Measurements from ENCODE around the gene RPS23. TPM values are rescaled to one million over a fixed set of nuclear protein-coding genes. Genes with fewer than 3 reads are reported as not detected.

Gene RPS23
- total and polyA plus RNA-seq, 2 experiments from 2014 or later = 702 to 1,239 TPM

GRCh38 chr5:82297711-82298110 lies 19.6 kb upstream of the RPS23 start:
- Histone ChIP-seq H3K9me3 (ENCODE audit: low read depth) (no peaks in the 10 kb centered on the region), H3K27me3 (no peaks in the 10 kb centered on the region), H3K27ac (peak overlapping the region; percentile 34), H3K4me1 (ENCODE audit: low read depth) (peaks cover 8% of the 10 kb centered on the region), H3K36me3 (no peaks in the 10 kb centered on the region), H3K4me3 (no peak overlapping the region)
- no peak for TF ChIP-seq CTCF (IDR thresholded peaks at IDR 0.05; ENCODE audit: low read depth, low read length)
- peak in 1 of 2 donors; percentile 78 for DNase-seq (ENCODE audit: low read depth in 1 of 2, low spot score in 1 of 2)

- TF ChIP-seq CTCF (IDR thresholded peaks at IDR 0.05; ENCODE audit: low read depth, low read length) = no peak
- Histone ChIP-seq H3K27me3 (no peaks in the 10 kb centered on the region), H3K9me3 (ENCODE audit: low read depth) (no peaks in the 10 kb centered on the region), H3K4me3 (no peak overlapping the region), H3K36me3 (no peaks in the 10 kb centered on the region), H3K4me1 (ENCODE audit: low read depth) (peaks cover 8% of the 10 kb centered on the region), H3K27ac (peak overlapping the region; percentile 34)
- DNase-seq (ENCODE audit: low read depth in 1 of 2, low spot score in 1 of 2) = no peak
Observed at GRCh38 chr5:82296929-82297328, 18.8 kb upstream of the RPS23 start.

GRCh38 chr5:82295959-82296531 lies 17.9 kb upstream of the RPS23 start:
- no peak for TF ChIP-seq CTCF (IDR thresholded peaks at IDR 0.05; ENCODE audit: low read depth, low read length)
- Histone ChIP-seq H3K9me3 (ENCODE audit: low read depth) (no peaks in the 10 kb centered on the region), H3K36me3 (no peaks in the 10 kb centered on the region), H3K27ac (no peak overlapping the region), H3K4me1 (ENCODE audit: low read depth) (peaks cover 8% of the 10 kb centered on the region), H3K4me3 (no peak overlapping the region), H3K27me3 (no peaks in the 10 kb centered on the region)
- DNase-seq (ENCODE audit: low read depth in 1 of 2, low spot score in 1 of 2) = no peak

- no peak for TF ChIP-seq CTCF (IDR thresholded peaks at IDR 0.05; ENCODE audit: low read depth, low read length)
- Histone ChIP-seq H3K27ac (no peak overlapping the region), H3K4me1 (ENCODE audit: low read depth) (peaks cover 8% of the 10 kb centered on the region), H3K9me3 (ENCODE audit: low read depth) (no peaks in the 10 kb centered on the region), H3K36me3 (no peaks in the 10 kb centered on the region), H3K27me3 (no peaks in the 10 kb centered on the region), H3K4me3 (no peak overlapping the region)
- peak in 1 of 2 donors; percentile 25 for DNase-seq (ENCODE audit: low read depth in 1 of 2, low spot score in 1 of 2)
Observed at GRCh38 chr5:82295144-82295543, 17.0 kb upstream of the RPS23 start.

GRCh38 chr5:82291420-82291819 lies 13.3 kb upstream of the RPS23 start:
- no peak for DNase-seq (ENCODE audit: low read depth in 1 of 2, low spot score in 1 of 2)
- TF ChIP-seq CTCF (IDR thresholded peaks at IDR 0.05; ENCODE audit: low read depth, low read length) = no peak
- H3K27me3 ChIP-seq = no peaks in the 10 kb centered on the region
- H3K9me3 ChIP-seq (ENCODE audit: low read depth) = no peaks in the 10 kb centered on the region
- H3K4me3 ChIP-seq = no peak overlapping the region
- H3K36me3 ChIP-seq = no peaks in the 10 kb centered on the region
- peaks cover 9% of the 10 kb centered on the region for H3K4me1 ChIP-seq (ENCODE audit: low read depth)
- no peak overlapping the region for H3K27ac ChIP-seq
